NCI-H82 treated with DMSO at 0.1 percent for 48 hours (cell line): ENCODE measurements around the gene CNR1.
A peak's percentile ranks its signal among the peaks of the same experiment; 100 is the strongest.

Experiments used
- DNase-seq: peaks from one replicate; lab custom pipeline; 2025; ENCODE audit not compliant: unreplicated experiment; lab: John Stamatoyannopoulos, UW

CNR1 gene

GRCh38 chr6:88144637-88145297, 21.4 kb downstream of the CNR1 start:
- DNase-seq = no peak

- no peak for DNase-seq
These were observed 22.6 kb downstream of the CNR1 start for GRCh38 chr6:88143421-88144157.

GRCh38 chr6:88142297-88142668, 23.9 kb downstream of the CNR1 start:
- DNase-seq = no peak

- peak; percentile 58 for DNase-seq
These were observed 24.4 kb downstream of the CNR1 start for GRCh38 chr6:88141561-88142296.

- no peak for DNase-seq
These were observed 28.2 kb downstream of the CNR1 start for GRCh38 chr6:88137915-88138314.

- peak; percentile 82 for DNase-seq
These were observed 30.5 kb downstream of the CNR1 start for GRCh38 chr6:88135578-88136114.

- DNase-seq = no peak
These were observed 31.6 kb downstream of the CNR1 start for GRCh38 chr6:88134575-88134974.

GRCh38 chr6:88133718-88134117, 32.4 kb downstream of the CNR1 start:
- DNase-seq = no peak

GRCh38 chr6:88124925-88125557, 41.1 kb downstream of the CNR1 start:
- DNase-seq = no peak

- DNase-seq = no peak
These were observed 45.5 kb downstream of the CNR1 start for GRCh38 chr6:88120635-88121034.

GRCh38 chr6:88119769-88120168, 46.4 kb downstream of the CNR1 start:
- no peak for DNase-seq

GRCh38 chr6:88116276-88116675, 49.9 kb downstream of the CNR1 start:
- DNase-seq = no peak

GRCh38 chr6:88115307-88115706, 50.8 kb downstream of the CNR1 start:
- no peak for DNase-seq

GRCh38 chr6:88114838-88115237, 51.3 kb downstream of the CNR1 start:
- DNase-seq = no peak

- no peak for DNase-seq
These were observed 54.2 kb downstream of the CNR1 start for GRCh38 chr6:88111991-88112390.

- peak; percentile 30 for DNase-seq
These were observed 58.9 kb downstream of the CNR1 start for GRCh38 chr6:88107241-88107640.

GRCh38 chr6:88105741-88106340, 60.3 kb downstream of the CNR1 start:
- no peak for DNase-seq
